Transverse colon (tissue), 4 donors: ENCODE measurements around the gene DPAGT1. TPM values are rescaled to one million over a fixed set of nuclear protein-coding genes. Genes with fewer than 3 reads are reported as not detected.

Source experiments
- DNase-seq: peaks from one replicate; pipeline ENCODE4 v3.0.0-alpha.2; 2019
- H3K27ac ChIP-seq, 4 donors: fragments of 200-600 bp; sonication (generic); 2 replicates each; pipeline ENCODE4 v1.5.1; 2016 to 2018; ENCODE audit warnings: inconsistent platforms in 4 of 4
- H3K27me3 ChIP-seq: fragments of 200-600 bp; sonication (generic); 2 replicates; pipeline ENCODE4 v1.5.1; 2017; ENCODE audit warnings: inconsistent platforms
- H3K36me3 ChIP-seq, 4 donors: fragments of 200-600 bp; sonication (generic); 2 replicates each; pipeline ENCODE4 v1.5.1; 2017 to 2019; ENCODE audit warnings: inconsistent platforms in 4 of 4
- H3K4me1 ChIP-seq, 4 donors: fragments of 200-600 bp; sonication (generic); 2 replicates each; pipeline ENCODE4 v1.5.1; 2017 to 2020; ENCODE audit warnings: inconsistent platforms in 4 of 4
- H3K4me3 ChIP-seq, 4 donors: fragments of 200-600 bp; sonication (generic); 1 replicate in 1 of 4; 2 replicates in 3 of 4; pipeline versions ENCODE4 v1.5.1 to v1.6.1; 2017 to 2019; ENCODE audit warnings: inconsistent platforms in 4 of 4
- H3K9me3 ChIP-seq, 2 donors: fragments of 200-600 bp; sonication (generic); 2 replicates each; pipeline ENCODE4 v1.5.1; 2017 to 2019; ENCODE audit warnings: inconsistent platforms in 2 of 2
- CTCF ChIP-seq, 5 experiments: fragments of 200-600 bp in 3 of 5; fragments of 450-650 bp in 2 of 5; sonication (generic) in 3 of 5; IDR thresholded peaks; 1 replicate in 2 of 5; 2 replicates in 3 of 5; pipeline ENCODE4 v1.5.1; 2016 to 2017; ENCODE audit warnings: antibody characterized with exemption in 5 of 5, inconsistent platforms in 3 of 5, mild to moderate bottlenecking in 2 of 5, moderate library complexity in 1 of 5
- EP300 ChIP-seq: sonication (generic); formaldehyde crosslinking; IDR thresholded peaks from one replicate; pipeline ENCODE4 v1.6.1; 2017; ENCODE audit warnings: antibody characterized with exemption, low read depth
- POLR2A ChIP-seq: fragments of 450-650 bp; IDR thresholded peaks from one replicate; pipeline ENCODE4 v1.6.1; 2016; ENCODE audit warnings: antibody characterized with exemption, mild to moderate bottlenecking, moderate library complexity
- POLR2AphosphoS5 ChIP-seq, 3 donors: sonication (generic); formaldehyde crosslinking; IDR thresholded peaks; one replicate each; pipeline ENCODE4 v1.6.1; 2016; ENCODE audit warnings: antibody characterized with exemption in 3 of 3
- WGBS, 2 donors: methylation state at CpG; one replicate each; pipeline ENCODE4 v1.1.5; 2018; ENCODE audit warnings: low coverage in 1 of 2; 5-methylcytosine and 5-hydroxymethylcytosine counted together
- in situ Hi-C, 4 donors: fragments of 200-750 bp; cut with MboI; loops; one replicate each; pipeline versions ENCODE4 v1.15.0 to v1.15.1; 2017; ENCODE audit warnings: low sequenced_read_pairs in 3 of 4, low pct_ligation_motif_present in 1 of 4, low pct_unique_long_range_greater_than_20kb in 1 of 4
- intact Hi-C: fragments of 100-400 bp; cut with DNase I; formaldehyde crosslinking; loops from one replicate; pipeline ENCODE4 v1.15.1; 2023; ENCODE audit warnings: low total_unique reads
- total RNA-seq, 4 donors: library from RNA; depleted of rRNA; stranded (reverse); fragments of >200 nt; gene quantifications; one replicate each; pipeline ENCODE4 v1.1.0, GENCODE V29; 2016

DPAGT1 gene
- total RNA-seq, 4 donors from 2014 or later = 4.5 to 63.9 (median 26.3) TPM

GRCh38 chr11:119057000-119057769 is 44.5 kb downstream of the DPAGT1 start, which contains the start of gene HYOU1:
Gene HYOU1, minus strand, starts transcription at chr11:119057205. Its CDS starts 1,045 bp downstream, at chr11:119056160.
- intact Hi-C loops (no loop called here), in situ Hi-C loops (no loop called here)
- peaks cover 0 to 25% (median 11%) of the 10 kb centered on the region in 4 donors for H3K36me3 ChIP-seq
- peak; percentile 99 for DNase-seq
- H3K27me3 ChIP-seq = no peaks in the 10 kb centered on the region
- H3K4me3 ChIP-seq = peak within 1 kb of the TSS; percentile 65 to 92 (median 82)
- H3K27ac ChIP-seq = peak within 1 kb of the TSS; percentile 84 to 97 (median 90)
- H3K9me3 ChIP-seq = no peaks in the 10 kb centered on the region
- peak; percentile 75 to 90 (median 80) for TF ChIP-seq POLR2AphosphoS5 (IDR thresholded peaks at IDR 0.05)
- TF ChIP-seq CTCF (IDR thresholded peaks at IDR 0.05) = peak in 3 of 5 experiments; percentile 17 to 46 (median 21)
- TF ChIP-seq POLR2A = peak; percentile 82
- TF ChIP-seq EP300 = no peak
- H3K4me1 ChIP-seq = peaks cover 7 to 22% (median 19%) of the 10 kb centered on the region in 4 donors
- 1% methylated on average over 48 of the region's 79 CpGs; no CpG with 5 or more reads in 1 of the 2 donors for WGBS, 2 donors

GRCh38 chr11:119056421-119056999 is 45.1 kb downstream of the DPAGT1 start:
- peaks cover 7 to 22% (median 19%) of the 10 kb centered on the region in 4 donors for H3K4me1 ChIP-seq
- TF ChIP-seq CTCF (IDR thresholded peaks at IDR 0.05) (no peak), EP300 (no peak), POLR2A (no peak), POLR2AphosphoS5 (IDR thresholded peaks at IDR 0.05) (no peak)
- H3K4me3 ChIP-seq = peak overlapping the region; percentile 65 to 90 (median 82)
- peaks cover 0 to 32% (median 14%) of the 10 kb centered on the region in 4 donors for H3K36me3 ChIP-seq
- WGBS, 2 donors = 1% methylated on average over 40 of the region's 48 CpGs; no CpG with 5 or more reads in 1 of the 2 donors
- H3K9me3 ChIP-seq = no peaks in the 10 kb centered on the region
- H3K27me3 ChIP-seq = no peaks in the 10 kb centered on the region
- peak overlapping the region; percentile 84 to 97 (median 90) for H3K27ac ChIP-seq
- DNase-seq = peak; percentile 70
- in situ Hi-C loops = no loop called here
- intact Hi-C loops = no loop called here

GRCh38 chr11:119055901-119056300 is 45.8 kb downstream of the DPAGT1 start:
- Histone ChIP-seq H3K27ac (peak overlapping the region; percentile 84 to 97 (median 90)), H3K9me3 (no peaks in the 10 kb centered on the region), H3K4me1 (peaks cover 7 to 22% (median 19%) of the 10 kb centered on the region in 4 donors), H3K27me3 (no peaks in the 10 kb centered on the region), H3K36me3 (peaks cover 0 to 34% (median 14%) of the 10 kb centered on the region in 4 donors), H3K4me3 (peak overlapping the region in 3 of 4 donors; percentile 65 to 87 (median 76))
- WGBS, 2 donors = 0 to 38% methylated on average over 2 to 6 of the region's 6 CpGs
- DNase-seq = no peak
- in situ Hi-C loops (no loop called here), intact Hi-C loops (no loop called here)
- TF ChIP-seq POLR2A (no peak), CTCF (IDR thresholded peaks at IDR 0.05) (no peak), POLR2AphosphoS5 (IDR thresholded peaks at IDR 0.05) (no peak), EP300 (no peak)

GRCh38 chr11:119054418-119054817 is 47.2 kb downstream of the DPAGT1 start:
- intact Hi-C loops (no loop called here), in situ Hi-C loops (no loop called here)
- H3K9me3 ChIP-seq = no peaks in the 10 kb centered on the region
- WGBS, 2 donors = 95% methylated on average over 10 of the region's 10 CpGs; no CpG with 5 or more reads in 1 of the 2 donors
- TF ChIP-seq EP300 = no peak
- TF ChIP-seq CTCF (IDR thresholded peaks at IDR 0.05) = no peak
- no peak for TF ChIP-seq POLR2A
- TF ChIP-seq POLR2AphosphoS5 (IDR thresholded peaks at IDR 0.05) = no peak
- H3K4me3 ChIP-seq = no peak overlapping the region
- DNase-seq = no peak
- H3K27me3 ChIP-seq = no peaks in the 10 kb centered on the region
- peaks cover 0 to 43% (median 14%) of the 10 kb centered on the region in 4 donors for H3K36me3 ChIP-seq
- no peak overlapping the region for H3K27ac ChIP-seq
- H3K4me1 ChIP-seq = peaks cover 7 to 22% (median 19%) of the 10 kb centered on the region in 4 donors
